Frontal cortex (tissue), 4 donors: ENCODE measurements around the gene SH2B3. TPM values are rescaled to one million over a fixed set of nuclear protein-coding genes. Genes with fewer than 3 reads are reported as not detected.
"Not testable (repeated sequence)": the region's sequence is repeated elsewhere in the genome, so short reads cannot be mapped to it uniquely, and the experiment has no call there.

Source experiments
- DNase-seq, 2 donors: peaks; one replicate each; pipeline ENCODE4 v3.0.0; 2012; ENCODE audit warnings: low spot score in 2 of 2
- FAIRE-seq: peaks from 2 replicates; lab custom pipeline; 2012; peaks lifted over from hg19 to GRCh38; lab: Jason Lieb, UNC
- total RNA-seq: library from RNA; depleted of rRNA; stranded (reverse); fragments of >200 nt; gene quantifications from one replicate; pipeline ENCODE4 v1.2.3, GENCODE V29; 2014
- donor health status: control.
- donor health status: control.
- donor health status: control.

The SH2B3 gene
- total RNA-seq, 1 donor from 2014 or later: 2.4 TPM

- DNase-seq (no peak), FAIRE-seq (no peak)
These were observed 47.6 kb downstream of the SH2B3 start for GRCh38 chr12:111453071-111453989.

- FAIRE-seq: no peak
- no peak for DNase-seq
These were observed 48.6 kb downstream of the SH2B3 start for GRCh38 chr12:111454311-111454710.

- DNase-seq (no peak), FAIRE-seq (no peak)
These were observed 49.2 kb downstream of the SH2B3 start for GRCh38 chr12:111454716-111455447.

GRCh38 chr12:111455448-111456320 is 50.0 kb downstream of the SH2B3 start:
- no peak for FAIRE-seq
- DNase-seq: no peak

GRCh38 chr12:111457071-111457470 is 51.3 kb downstream of the SH2B3 start:
- no peak for DNase-seq
- FAIRE-seq: no peak

- DNase-seq (no peak), FAIRE-seq (no peak)
These were observed 51.9 kb downstream of the SH2B3 start for GRCh38 chr12:111457577-111457976.

- no peak for FAIRE-seq
- DNase-seq: no peak
These were observed 52.9 kb downstream of the SH2B3 start for GRCh38 chr12:111458546-111459172.

- not testable (repeated sequence) for DNase-seq, FAIRE-seq
These were observed 54.4 kb downstream of the SH2B3 start for GRCh38 chr12:111460111-111460510.

- FAIRE-seq: no peak
- no peak for DNase-seq
These were observed 56.6 kb downstream of the SH2B3 start for GRCh38 chr12:111462210-111462769.

- DNase-seq: no peak
- no peak for FAIRE-seq
These were observed 61.6 kb downstream of the SH2B3 start for GRCh38 chr12:111467092-111467856.

- FAIRE-seq: no peak
- no peak for DNase-seq
These were observed 62.1 kb downstream of the SH2B3 start for GRCh38 chr12:111467857-111468241.

GRCh38 chr12:111469401-111469800 is 63.7 kb downstream of the SH2B3 start:
- FAIRE-seq: no peak
- no peak for DNase-seq

- FAIRE-seq (no peak), DNase-seq (no peak)
These were observed 65.5 kb downstream of the SH2B3 start for GRCh38 chr12:111471236-111471635.

- no peak for FAIRE-seq
These were observed 76.7 kb downstream of the SH2B3 start for GRCh38 chr12:111482462-111482861.

GRCh38 chr12:111488271-111488670 is 82.5 kb downstream of the SH2B3 start:
- peak in 1 of 2 donors; percentile 10 for DNase-seq
- FAIRE-seq: no peak

More at GRCh38 chr12:111482462-111482861, 76.7 kb downstream of the SH2B3 start:
- DNase-seq: no peak

- no peak for FAIRE-seq
These were observed 83.1 kb downstream of the SH2B3 start for GRCh38 chr12:111488798-111489197.

GRCh38 chr12:111492979-111493378 is 87.3 kb downstream of the SH2B3 start:
- not testable (repeated sequence) for DNase-seq, FAIRE-seq

More at GRCh38 chr12:111488798-111489197, 83.1 kb downstream of the SH2B3 start:
- no peak for DNase-seq

GRCh38 chr12:111494676-111495075 is 89.0 kb downstream of the SH2B3 start:
- DNase-seq (no peak), FAIRE-seq (no peak)
